ENCODE data around the gene MAN2C1.

MAN2C1 gene

GRCh38 chr15:75369897-75370581 is 1.6 kb upstream of the MAN2C1 start:
- Histone ChIP-seq H3K27me3 (no peaks in the 10 kb centered on the region), H3K4me1 (peaks cover 0 to 19% (median 12%) of the 10 kb centered on the region in 4 donors), H3K27ac (peak overlapping the region in 1 of 2 donors; percentile 97), H3K9me3 (no peaks in the 10 kb centered on the region), H3K4me3 (no peak overlapping the region), H3K36me3 (peaks cover 26 to 72% (median 46%) of the 10 kb centered on the region in 3 donors)
- no peak for DNase-seq
- intact Hi-C loops (cut with DNase I; ENCODE audit: low total_unique reads) = loop anchor here (5.0 to 10.0 kb wide), 3 partner anchors 87 to 435 kb away; no protein-coding TSS in a partner anchor
- no peak for TF ChIP-seq CTCF (IDR thresholded peaks at IDR 0.05)

GRCh38 chr15:75368689-75369239 is 357 bp upstream of the MAN2C1 start:
- Histone ChIP-seq H3K36me3 (peaks cover 27 to 72% (median 46%) of the 10 kb centered on the region in 3 donors), H3K27ac (peak overlapping the region; percentile 97 to 98), H3K27me3 (no peaks in the 10 kb centered on the region), H3K9me3 (no peaks in the 10 kb centered on the region), H3K4me3 (peak overlapping the region; percentile 85 to 92), H3K4me1 (peaks cover 0 to 19% (median 12%) of the 10 kb centered on the region in 4 donors)
- intact Hi-C loops (cut with DNase I; ENCODE audit: low total_unique reads) = loop anchor here (5.0 to 10.0 kb wide), 2 partner anchors 89 to 396 kb away; no protein-coding TSS in a partner anchor
- no peak for DNase-seq
- no peak for TF ChIP-seq CTCF (IDR thresholded peaks at IDR 0.05)

- intact Hi-C loops (cut with DNase I; ENCODE audit: low total_unique reads) = loop anchor here (5.0 to 10.0 kb wide), 2 partner anchors 90 to 397 kb away; no protein-coding TSS in a partner anchor
- Histone ChIP-seq H3K9me3 (no peaks in the 10 kb centered on the region), H3K27me3 (no peaks in the 10 kb centered on the region), H3K4me1 (peaks cover 0 to 19% (median 12%) of the 10 kb centered on the region in 4 donors), H3K36me3 (peaks cover 29 to 73% (median 58%) of the 10 kb centered on the region in 3 donors), H3K4me3 (peak overlapping the region; percentile 85 to 92), H3K27ac (peak overlapping the region; percentile 97 to 98)
- DNase-seq = no peak
- TF ChIP-seq CTCF (IDR thresholded peaks at IDR 0.05) = no peak
These were observed 948 bp downstream of the MAN2C1 start for GRCh38 chr15:75367406-75367912.

GRCh38 chr15:75367006-75367405 is 1.4 kb downstream of the MAN2C1 start:
- DNase-seq = no peak
- Histone ChIP-seq H3K4me1 (peaks cover 0 to 19% (median 12%) of the 10 kb centered on the region in 4 donors), H3K27ac (peak overlapping the region; percentile 97 to 98), H3K27me3 (no peaks in the 10 kb centered on the region), H3K4me3 (no peak overlapping the region), H3K9me3 (no peaks in the 10 kb centered on the region), H3K36me3 (peaks cover 34 to 73% (median 62%) of the 10 kb centered on the region in 3 donors)
- TF ChIP-seq CTCF (IDR thresholded peaks at IDR 0.05) = no peak
- intact Hi-C loops (cut with DNase I; ENCODE audit: low total_unique reads) = loop anchor here (5.0 to 10.0 kb wide), 2 partner anchors 90 to 398 kb away; no protein-coding TSS in a partner anchor

GRCh38 chr15:75366163-75366562 is 2.2 kb downstream of the MAN2C1 start:
- intact Hi-C loops (cut with DNase I; ENCODE audit: low total_unique reads) = loop anchor here (5.0 to 10.0 kb wide), 2 partner anchors 91 to 399 kb away; no protein-coding TSS in a partner anchor

More at GRCh38 chr15:75366163-75366562, 2.2 kb downstream of the MAN2C1 start:
- no peaks in the 10 kb centered on the region for H3K27me3 ChIP-seq
- no peak for DNase-seq
- no peak overlapping the region for H3K4me3 ChIP-seq
- TF ChIP-seq CTCF (IDR thresholded peaks at IDR 0.05) = no peak
- H3K9me3 ChIP-seq = no peaks in the 10 kb centered on the region
- no peak overlapping the region for H3K27ac ChIP-seq
- peaks cover 0 to 19% (median 12%) of the 10 kb centered on the region in 4 donors for H3K4me1 ChIP-seq
- peaks cover 27 to 73% (median 62%) of the 10 kb centered on the region in 3 donors for H3K36me3 ChIP-seq
